ENCODE results near the gene TMEM132D. TPM values are rescaled to one million over a fixed set of nuclear protein-coding genes. Genes with fewer than 3 reads are reported as not detected.

TMEM132D gene
- total and polyA plus RNA-seq, 2 of the 8 experiments (the other 6 are each of a cell fraction or from before 2014, with no cell fraction given) = 3.5 to 10.1 TPM

DNA sequence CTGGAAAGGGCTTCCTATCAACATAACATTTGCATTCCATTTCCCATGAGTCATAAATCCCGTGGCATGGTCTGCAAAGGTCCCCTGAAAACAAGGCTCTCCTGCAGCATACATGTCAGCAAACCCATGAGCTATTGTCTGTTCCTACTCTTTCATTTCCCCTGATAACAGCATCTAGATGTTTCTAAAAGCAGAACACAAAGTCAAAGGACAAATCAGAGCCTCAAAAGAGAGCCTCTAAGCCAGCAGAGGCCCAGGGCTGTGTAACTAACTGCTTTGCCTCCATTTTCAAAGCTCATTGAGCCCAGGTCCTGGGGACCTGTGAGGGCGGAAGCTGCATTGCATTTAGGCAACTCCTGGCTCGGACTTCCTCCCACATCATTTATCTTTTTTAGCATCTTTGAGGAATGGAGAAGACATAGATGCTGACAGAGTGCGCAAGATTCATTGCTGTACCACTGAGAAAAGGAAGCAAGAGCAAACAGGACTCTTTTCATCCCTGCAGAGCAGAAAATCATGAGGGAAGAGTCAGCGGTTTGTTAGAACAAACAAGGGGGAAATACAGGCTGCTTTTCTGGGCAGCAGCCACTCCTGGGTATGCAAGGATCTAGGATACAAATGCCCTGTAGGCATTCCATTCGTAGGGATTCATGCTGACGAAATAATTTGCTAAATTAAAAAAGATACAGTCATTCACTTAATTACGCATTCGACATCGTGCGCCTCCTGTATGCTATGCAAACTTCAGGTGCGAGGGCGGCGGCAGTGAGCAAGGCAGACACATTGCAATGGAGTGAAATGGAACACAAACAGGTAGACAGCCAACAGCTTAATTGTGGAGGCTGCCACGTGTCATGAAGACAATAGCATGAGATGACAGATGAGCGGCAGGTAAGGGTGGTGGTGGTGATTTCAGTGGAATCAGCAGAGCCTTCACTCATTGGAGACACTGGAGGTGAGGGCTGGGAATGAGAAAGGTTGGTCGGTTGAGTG is 131.0 kb downstream of the TMEM132D start:
- Histone ChIP-seq H3K4me3 (ENCODE audit: extremely low read depth in 1 of 4, insufficient read depth in 2 of 4, low read depth in 3 of 4, low read length in 4 of 4) (no peak overlapping the region), H2BK120ac (replicated peaks; ENCODE audit: low read depth, low read length) (peak overlapping the region; percentile 56), H3K4me2 (ENCODE audit: insufficient read depth in 1 of 2, low read depth in 2 of 2, low read length in 2 of 2) (peak overlapping the region; percentile 3 to 69; a peak in 2 of 4 replicates), H3K23me2 (ENCODE audit: low read depth, low read length) (no peaks in the 10 kb centered on the region), H3K79me2 (ENCODE audit: control insufficient read depth in 1 of 2, insufficient read depth in 2 of 2, low read length in 2 of 2) (peaks cover 0 to 2% of the 10 kb centered on the region in 2 experiments; a peak in 1 of 4 replicates), H3K79me1 (ENCODE audit: low read depth, low read length) (peaks cover 2% of the 10 kb centered on the region; the same call in 1 of the 2 replicates), H2BK15ac (ENCODE audit: low read length) (peak overlapping the region; percentile 99), H3K36me3 (ENCODE audit: control insufficient read depth in 2 of 4, insufficient read depth in 4 of 4, low read length in 3 of 4) (no peaks in the 10 kb centered on the region), H3K4me1 (replicated peaks in 1 of 4; ENCODE audit: control insufficient read depth in 3 of 4, insufficient read depth in 4 of 4, low read length in 3 of 4) (peaks cover 18 to 32% (median 22%) of the 10 kb centered on the region in 4 experiments), H3K23ac (ENCODE audit: insufficient read length) (no peak overlapping the region), H3K9ac (replicated peaks in 1 of 4; ENCODE audit: extremely low read depth in 1 of 4, low read depth in 3 of 4, low read length in 3 of 4) (peak overlapping the region in 1 of 4 experiments; percentile 5; a peak in 1 of 7 replicates), H4K20me1 (replicated peaks in 1 of 2; ENCODE audit: control insufficient read depth in 1 of 2, insufficient read depth in 2 of 2, low read length in 2 of 2) (no peaks in the 10 kb centered on the region), H3K9me3 (ENCODE audit: insufficient read depth in 2 of 2, low read depth in 1 of 2, low read length in 1 of 2) (no peaks in the 10 kb centered on the region), H2AFZ (ENCODE audit: low read length) (no peak overlapping the region), H3K56ac (replicated peaks; ENCODE audit: insufficient read length, low read depth, low read length) (no peak overlapping the region), H2BK12ac (ENCODE audit: low read depth, low read length) (peak overlapping the region; percentile 97), H3K18ac (ENCODE audit: extremely low read depth, low read length) (peak overlapping the region; percentile 71), H2BK20ac (ENCODE audit: low read length) (peak overlapping the region; percentile 100), H2AK5ac (ENCODE audit: low read depth, low read length) (peak overlapping the region; percentile 93), H3K27me3 (replicated peaks in 1 of 4; ENCODE audit: control insufficient read depth in 3 of 4, extremely low read depth in 1 of 4, insufficient read depth in 3 of 4, low read length in 3 of 4) (no peaks in the 10 kb centered on the region), H4K8ac (ENCODE audit: extremely low read depth, insufficient read depth, low read length) (no peak overlapping the region), H2BK5ac (ENCODE audit: low read depth, low read length) (peak overlapping the region; percentile 95), H4K91ac (replicated peaks; ENCODE audit: insufficient read length, low read length) (peak overlapping the region; percentile 85), H4K5ac (ENCODE audit: insufficient read length, low read depth, low read length) (peak overlapping the region; percentile 2), H3K14ac (ENCODE audit: insufficient read length) (no peak overlapping the region), H3K27ac (ENCODE audit: low read depth, low read length) (peak overlapping the region; percentile 49; the same call in 1 of the 2 replicates), H3K4ac (replicated peaks; ENCODE audit: insufficient read length, low read depth, low read length) (peak overlapping the region; percentile 58)
- peak; percentile 74 for FAIRE-seq
- CTCF ChIA-PET (ENCODE audit: partially characterized antibody) = interaction anchor here (0.6 to 1.7 kb wide), 6 partner anchors 13 to 799 kb away, joined by 3 to 6 read pairs (median 4); no protein-coding TSS in a partner anchor
- POLR2A ChIA-PET (ENCODE audit: partially characterized antibody) = interaction anchor here (0.7 to 1.7 kb wide), 6 partner anchors 10 to 108 kb away, joined by 3 to 6 read pairs (median 4); no protein-coding TSS in a partner anchor
- peak in 1 of 2 experiments; percentile 51 for DNase-seq (ENCODE audit: low read depth in 1 of 2, low spot score in 2 of 2)
- WGBS, 2 experiments (ENCODE audit: extremely low coverage in 1 of 2, insufficient coverage in 1 of 2, insufficient read length in 1 of 2, insufficient replicate concordance in 2 of 2, low coverage in 1 of 2, low lambda C conversion rate in 2 of 2, missing lambda C conversion rate in 1 of 2) = 67% methylated on average over 17 of the region's 17 CpGs; no CpG with 5 or more reads in 1 of the 2 experiments
- no peak for TF ChIP-seq NANOG (IDR thresholded peaks at IDR 0.05; ENCODE audit: insufficient read depth, low read depth, low read length, poor library complexity, severe bottlenecking)
- no peak for TF ChIP-seq TAF7 (optimal IDR thresholded peaks at IDR 0.05; ENCODE audit: borderline replicate concordance, low read depth, low read length)
- TF ChIP-seq ASH2L (IDR thresholded peaks at IDR 0.05; ENCODE audit: low read length) = no peak
- TF ChIP-seq, protein P1, sequence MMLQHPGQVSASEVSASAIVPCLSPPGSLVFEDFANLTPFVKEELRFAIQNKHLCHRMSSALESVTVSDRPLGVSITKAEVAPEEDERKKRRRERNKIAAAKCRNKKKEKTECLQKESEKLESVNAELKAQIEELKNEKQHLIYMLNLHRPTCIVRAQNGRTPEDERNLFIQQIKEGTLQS (IDR thresholded peaks at IDR 0.05; ENCODE audit: insufficient read depth, low read depth, low read length) = no peak
- no peak for TF ChIP-seq SP4 (IDR thresholded peaks at IDR 0.05; ENCODE audit: low read length)
- TF ChIP-seq HDAC6 (IDR thresholded peaks at IDR 0.05; ENCODE audit: low read depth, low read length) = no peak
- TF ChIP-seq RXRA (IDR thresholded peaks at IDR 0.05; ENCODE audit: insufficient read depth, low read depth, low read length) = no peak
- TF ChIP-seq JUN (IDR thresholded peaks at IDR 0.05; ENCODE audit: low read depth, low read length) = 0 out of 2 replicates have a peak, but pooled peaks have one; percentile 36
- TF ChIP-seq, protein P2, sequence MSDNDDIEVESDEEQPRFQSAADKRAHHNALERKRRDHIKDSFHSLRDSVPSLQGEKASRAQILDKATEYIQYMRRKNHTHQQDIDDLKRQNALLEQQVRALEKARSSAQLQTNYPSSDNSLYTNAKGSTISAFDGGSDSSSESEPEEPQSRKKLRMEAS (IDR thresholded peaks at IDR 0.05) = no peak

Data from H1 (cell line).